ENCODE data around the gene ZNF574. TPM values are rescaled to one million over a fixed set of nuclear protein-coding genes. Genes with fewer than 3 reads are reported as not detected.
A peak's percentile ranks its signal among the peaks of the same experiment; 100 is the strongest.

Gene ZNF574
- total and polyA plus RNA-seq, 7 experiments from 2014 or later = 11.2 to 32.8 (median 20.9) TPM

DNA sequence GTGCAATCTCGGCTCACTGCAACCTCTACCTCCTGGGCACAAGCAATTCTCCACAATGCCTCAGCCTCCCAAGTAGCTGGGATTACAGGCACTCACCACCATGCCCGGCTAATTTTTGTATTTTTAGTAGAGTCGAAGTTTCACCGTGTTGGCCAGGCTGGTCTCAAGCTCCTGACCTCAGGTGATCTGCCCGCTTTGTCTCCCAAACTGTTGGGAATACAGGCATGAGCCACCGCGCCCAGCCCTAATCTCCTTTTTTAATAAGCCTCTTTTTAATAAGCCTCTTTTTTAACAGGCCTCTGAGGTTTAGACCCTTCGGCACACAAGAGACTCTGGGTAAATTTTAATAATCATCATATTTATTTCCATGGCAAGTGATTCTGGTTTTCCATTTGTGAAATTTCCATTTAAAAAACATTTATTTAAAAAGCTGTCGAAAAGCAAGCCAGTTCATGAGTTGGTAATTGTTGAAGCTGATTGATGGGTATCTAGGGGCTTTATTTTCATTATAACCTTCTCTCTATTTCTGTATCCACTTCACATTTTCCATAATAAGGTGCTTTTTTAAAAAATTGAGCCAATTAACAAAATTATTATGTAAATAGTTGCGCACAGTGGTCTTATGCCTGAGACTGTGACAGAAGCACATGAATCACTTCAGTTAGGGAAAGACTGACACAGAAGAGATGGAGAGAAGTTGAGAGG is 44.5 kb downstream of the ZNF574 start:
- Mint-ChIP-seq H3K9me3 (no peaks in the 10 kb centered on the region), H3K36me3 (peaks cover 3 to 43% (median 12%) of the 10 kb centered on the region in 5 donors), H3K27ac (peak overlapping the region; percentile 78 to 98 (median 93)), H3K27me3 (no peaks in the 10 kb centered on the region), H3K4me1 (peaks cover 24 to 59% (median 49%) of the 10 kb centered on the region in 7 donors), H3K4me3 (peak overlapping the region; percentile 4 to 90 (median 51))
- ChIA-PET POLR2A (interaction anchor here (0.6 to 1.3 kb wide), 5 partner anchors 15 to 138 kb away, joined by 3 to 4 read pairs (median 3); no protein-coding TSS in a partner anchor), CTCF (interaction anchor here (0.7 to 2.6 kb wide), 6 partner anchors 9 to 124 kb away, joined by 3 to 19 read pairs (median 4); no protein-coding TSS in a partner anchor)
- DNase-seq = no peak
- intact Hi-C loops (cut with micrococcal nuclease) = no loop called here
- ATAC-seq = no peak
- no peaks in the 10 kb centered on the region for H3K9me3 ChIP-seq (ENCODE audit: control insufficient read depth in 2 of 3, low read length in 3 of 3)
- H3K27me3 ChIP-seq (ENCODE audit: control insufficient read depth in 2 of 2, insufficient read depth in 2 of 2, low read length in 2 of 2) = no peaks in the 10 kb centered on the region
- H3K4me1 ChIP-seq (ENCODE audit: control insufficient read depth in 2 of 2, insufficient read depth in 2 of 2, low read length in 2 of 2) = peaks cover 31 to 44% of the 10 kb centered on the region in 2 donors
- peaks cover 0 to 22% (median 4%) of the 10 kb centered on the region in 3 experiments for H3K36me3 ChIP-seq (ENCODE audit: control insufficient read depth in 2 of 3, insufficient read depth in 3 of 3, low read length in 3 of 3)
- H3K4me3 ChIP-seq (ENCODE audit: low read length) = no peak overlapping the region
- peak overlapping the region; percentile 77 for H3K27ac ChIP-seq (ENCODE audit: low read depth, low read length)

DNA sequence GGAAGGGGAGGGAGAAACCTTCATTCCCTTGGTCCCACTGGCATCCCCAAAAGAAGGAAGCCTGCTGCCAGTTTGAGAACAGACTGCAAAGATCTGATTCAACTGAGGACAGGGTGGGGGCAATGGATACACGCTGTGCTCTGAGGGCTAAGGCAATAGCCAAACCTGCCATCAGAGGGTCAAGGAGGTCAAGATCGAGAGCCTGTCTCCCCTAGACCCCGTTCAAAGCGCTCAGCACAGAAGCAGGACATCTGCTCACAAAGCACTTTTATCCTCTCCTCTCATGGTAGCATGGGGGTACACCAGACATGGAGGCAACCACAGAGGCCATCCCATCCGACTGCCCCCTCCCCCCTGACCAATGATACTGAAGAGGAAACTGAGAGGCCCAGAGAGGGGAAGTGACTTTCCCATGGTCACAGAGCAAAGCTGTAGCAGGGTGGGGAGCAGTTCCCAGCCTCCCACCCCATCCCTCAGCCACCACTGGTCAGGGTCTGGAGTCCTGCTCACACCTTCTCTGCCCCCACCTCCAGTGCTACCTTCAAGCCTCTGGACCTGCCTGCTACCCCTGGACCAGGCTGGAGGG is 45.2 kb downstream of the ZNF574 start:
- CTCF ChIA-PET = interaction anchor here (2.6 kb wide), 1 partner anchor 12 kb away, joined by 19 read pairs; no protein-coding TSS in a partner anchor
- ATAC-seq (peak; percentile 37), DNase-seq (no peak)
- H3K27me3 ChIP-seq (ENCODE audit: control insufficient read depth in 2 of 2, insufficient read depth in 2 of 2, low read length in 2 of 2) = no peaks in the 10 kb centered on the region
- H3K4me1 Mint-ChIP-seq = peaks cover 30 to 65% (median 54%) of the 10 kb centered on the region in 7 donors
- intact Hi-C loops (cut with micrococcal nuclease) = loop anchor here (1.0 kb wide), 2 partner anchors 11 to 13 kb away; partner anchors contain the start of gene POU2F2 (in 1 of the 2)
- H3K4me3 Mint-ChIP-seq = peak overlapping the region; percentile 4 to 90 (median 69)
- H3K9me3 Mint-ChIP-seq = no peaks in the 10 kb centered on the region
- POLR2A ChIA-PET = interaction anchor here (0.7 to 1.3 kb wide), 4 partner anchors 8 to 1543 kb away, joined by 3 to 5 read pairs (median 4); partner anchors contain the start of gene ZNF526
- no peak overlapping the region for H3K4me3 ChIP-seq (ENCODE audit: low read length)
- peak overlapping the region; percentile 77 for H3K27ac ChIP-seq (ENCODE audit: low read depth, low read length)
- H3K27ac Mint-ChIP-seq = peak overlapping the region; percentile 78 to 98 (median 93)
- no peaks in the 10 kb centered on the region for H3K9me3 ChIP-seq (ENCODE audit: control insufficient read depth in 2 of 3, low read length in 3 of 3)
- peaks cover 0 to 15% (median 4%) of the 10 kb centered on the region in 3 experiments for H3K36me3 ChIP-seq (ENCODE audit: control insufficient read depth in 2 of 3, insufficient read depth in 3 of 3, low read length in 3 of 3)
- H3K36me3 Mint-ChIP-seq = peaks cover 0 to 36% (median 7%) of the 10 kb centered on the region in 5 donors
- H3K4me1 ChIP-seq (ENCODE audit: control insufficient read depth in 2 of 2, insufficient read depth in 2 of 2, low read length in 2 of 2) = peaks cover 31 to 44% of the 10 kb centered on the region in 2 donors
- no peaks in the 10 kb centered on the region for H3K27me3 Mint-ChIP-seq

DNA sequence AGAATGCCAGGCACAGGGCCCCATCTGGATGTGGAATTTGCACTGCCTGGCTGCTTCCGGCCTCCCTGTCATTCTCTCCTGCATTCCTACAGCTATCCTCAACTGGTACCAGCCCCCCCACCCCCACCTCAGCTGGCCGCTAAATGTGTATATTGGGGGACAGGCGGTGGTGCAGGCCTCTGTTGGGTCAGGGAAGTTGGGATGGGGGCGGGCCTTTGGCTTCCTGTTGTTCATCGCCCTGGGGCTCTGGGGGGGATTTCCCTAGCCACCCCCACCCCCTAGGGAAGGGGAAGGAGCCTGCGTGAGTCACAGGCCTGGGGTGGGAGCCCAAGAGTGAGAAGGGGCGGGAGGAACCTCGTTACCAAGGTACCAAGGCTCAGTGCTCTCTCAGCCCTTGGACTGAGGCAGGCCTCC is 45.7 kb downstream of the ZNF574 start:
- H3K27me3 ChIP-seq (ENCODE audit: control insufficient read depth in 2 of 2, insufficient read depth in 2 of 2, low read length in 2 of 2) = no peaks in the 10 kb centered on the region
- H3K36me3 ChIP-seq (ENCODE audit: control insufficient read depth in 2 of 3, insufficient read depth in 3 of 3, low read length in 3 of 3) = peaks cover 0 to 10% (median 0%) of the 10 kb centered on the region in 3 experiments
- H3K9me3 Mint-ChIP-seq = no peaks in the 10 kb centered on the region
- H3K4me1 ChIP-seq (ENCODE audit: control insufficient read depth in 2 of 2, insufficient read depth in 2 of 2, low read length in 2 of 2) = peaks cover 31 to 44% of the 10 kb centered on the region in 2 donors
- H3K4me1 Mint-ChIP-seq = peaks cover 30 to 70% (median 57%) of the 10 kb centered on the region in 7 donors
- CTCF ChIA-PET = interaction anchor here (4.2 kb wide), 1 partner anchor 13 kb away, joined by 29 read pairs; no protein-coding TSS in a partner anchor
- intact Hi-C loops (cut with micrococcal nuclease) = loop anchor here (1.0 kb wide), 2 partner anchors 11 to 13 kb away; partner anchors contain the start of gene POU2F2 (in 2 of the 2)
- H3K27ac ChIP-seq (ENCODE audit: low read depth, low read length) = peak overlapping the region; percentile 77
- peak; percentile 95 for ATAC-seq
- H3K36me3 Mint-ChIP-seq = peaks cover 0 to 31% (median 7%) of the 10 kb centered on the region in 5 donors
- H3K9me3 ChIP-seq (ENCODE audit: control insufficient read depth in 2 of 3, low read length in 3 of 3) = no peaks in the 10 kb centered on the region
- POLR2A ChIA-PET = interaction anchor here (0.7 to 1.3 kb wide), 4 partner anchors 9 to 1543 kb away, joined by 3 to 5 read pairs (median 4); partner anchors contain the start of gene ZNF526
- H3K27me3 Mint-ChIP-seq = no peaks in the 10 kb centered on the region
- H3K4me3 Mint-ChIP-seq = peak overlapping the region; percentile 43 to 90 (median 72)
- peak; percentile 15 to 83 (median 41) for DNase-seq
- peak overlapping the region; percentile 44 for H3K4me3 ChIP-seq (ENCODE audit: low read length)
- H3K27ac Mint-ChIP-seq = peak overlapping the region; percentile 78 to 98 (median 93)

DNA sequence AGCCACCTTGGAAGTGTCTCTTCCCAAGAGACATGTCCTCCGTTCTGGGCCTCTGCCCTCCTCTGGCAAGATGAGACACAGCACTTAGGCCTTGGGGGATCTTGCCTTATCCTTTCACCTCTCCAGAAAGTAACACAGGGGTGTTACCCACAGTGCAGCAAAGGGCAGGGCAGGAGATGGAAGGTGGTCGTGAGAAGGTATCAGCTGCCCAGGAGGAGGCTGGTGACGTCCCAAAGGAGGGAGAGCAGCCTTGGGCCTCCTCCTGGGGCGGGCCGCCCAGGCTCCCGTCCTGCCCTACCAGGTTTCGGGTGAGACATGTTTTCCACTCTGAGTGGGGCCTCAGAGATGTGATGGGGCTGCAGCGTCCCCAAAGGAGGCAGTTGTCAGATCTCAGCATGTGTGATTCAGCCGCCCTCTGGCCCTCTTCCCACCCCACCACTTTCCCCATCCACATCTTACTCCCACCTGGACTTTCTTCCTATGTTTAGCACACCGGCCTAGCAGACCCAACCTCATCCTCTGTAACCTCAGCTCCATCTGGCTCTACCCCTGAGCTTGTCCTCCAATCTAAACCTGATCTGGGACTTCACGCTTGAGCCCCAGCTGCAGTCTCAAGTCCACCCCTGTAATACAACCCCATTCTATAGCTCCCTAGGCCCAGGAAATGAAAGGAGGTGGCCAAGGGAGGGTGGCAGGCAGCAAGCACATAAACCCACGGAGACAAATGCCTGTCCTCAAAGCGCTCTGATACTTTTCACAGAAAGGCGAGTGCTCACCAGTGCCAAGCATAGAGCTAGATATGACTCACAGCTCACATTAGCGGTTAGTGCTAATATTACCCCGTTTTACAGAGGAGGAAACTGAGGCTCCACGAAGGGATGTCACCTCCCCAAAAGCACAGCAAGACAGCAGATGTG is 47.0 kb downstream of the ZNF574 start:
- peaks cover 33 to 76% (median 66%) of the 10 kb centered on the region in 7 donors for H3K4me1 Mint-ChIP-seq
- POLR2A ChIA-PET = interaction anchor here (0.6 to 1.8 kb wide), 6 partner anchors 9 to 169 kb away, joined by 3 to 14 read pairs (median 3); partner anchors contain the start of gene POU2F2
- CTCF ChIA-PET = interaction anchor here (0.7 to 4.2 kb wide), 6 partner anchors 8 to 318 kb away, joined by 3 to 29 read pairs (median 6); partner anchors contain the start of gene POU2F2

DNA sequence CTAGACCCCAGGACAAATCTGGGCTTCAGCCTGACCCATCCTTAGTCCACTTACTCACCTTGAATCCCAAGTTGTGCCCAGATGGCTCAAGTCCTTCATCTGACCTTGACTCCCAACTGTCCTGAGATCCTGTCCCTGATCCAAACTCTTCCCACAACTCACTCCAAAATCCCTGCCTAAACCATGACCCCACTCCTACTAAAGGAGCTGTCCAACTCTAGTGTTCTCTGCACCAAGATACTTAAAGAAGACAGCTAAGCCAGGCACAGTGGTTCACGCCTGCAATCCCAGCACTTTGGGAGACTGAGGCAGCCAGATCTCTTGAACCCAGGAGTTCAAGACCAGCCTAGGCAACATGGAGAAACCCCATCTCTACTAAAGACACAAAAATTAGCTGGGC is 47.8 kb downstream of the ZNF574 start:
- intact Hi-C loops (cut with micrococcal nuclease) = no loop called here
- peak overlapping the region; percentile 51 to 90 (median 76) for H3K4me3 Mint-ChIP-seq
- ChIA-PET CTCF (interaction anchor here (0.6 to 4.2 kb wide), 7 partner anchors 9 to 317 kb away, joined by 3 to 29 read pairs (median 6); partner anchors contain the start of gene POU2F2), POLR2A (interaction anchor here (1.0 to 1.8 kb wide), 5 partner anchors 8 to 156 kb away, joined by 3 to 14 read pairs (median 3); partner anchors contain the start of gene POU2F2)
- H3K36me3 ChIP-seq (ENCODE audit: control insufficient read depth in 2 of 3, insufficient read depth in 3 of 3, low read length in 3 of 3) = no peaks in the 10 kb centered on the region
- peak overlapping the region; percentile 77 for H3K27ac ChIP-seq (ENCODE audit: low read depth, low read length)
- peaks cover 31 to 44% of the 10 kb centered on the region in 2 donors for H3K4me1 ChIP-seq (ENCODE audit: control insufficient read depth in 2 of 2, insufficient read depth in 2 of 2, low read length in 2 of 2)
- H3K9me3 Mint-ChIP-seq = peaks cover 0 to 2% (median 0%) of the 10 kb centered on the region in 11 donors
- no peak overlapping the region for H3K4me3 ChIP-seq (ENCODE audit: low read length)
- H3K4me1 Mint-ChIP-seq = peaks cover 36 to 81% (median 67%) of the 10 kb centered on the region in 7 donors
- H3K36me3 Mint-ChIP-seq = peaks cover 0 to 28% (median 6%) of the 10 kb centered on the region in 5 donors
- H3K27me3 Mint-ChIP-seq = no peaks in the 10 kb centered on the region
- DNase-seq (no peak), ATAC-seq (no peak)
- no peaks in the 10 kb centered on the region for H3K27me3 ChIP-seq (ENCODE audit: control insufficient read depth in 2 of 2, insufficient read depth in 2 of 2, low read length in 2 of 2)
- H3K27ac Mint-ChIP-seq = peak overlapping the region; percentile 78 to 98 (median 93)
- no peaks in the 10 kb centered on the region for H3K9me3 ChIP-seq (ENCODE audit: control insufficient read depth in 2 of 3, low read length in 3 of 3)

More for the DNA sequence above, 47.0 kb downstream of the ZNF574 start:
- peak in 2 of 9 donors; percentile 31 to 83 for DNase-seq
- no peak for ATAC-seq
- Histone ChIP-seq H3K27me3 (ENCODE audit: control insufficient read depth in 2 of 2, insufficient read depth in 2 of 2, low read length in 2 of 2) (no peaks in the 10 kb centered on the region), H3K36me3 (ENCODE audit: control insufficient read depth in 2 of 3, insufficient read depth in 3 of 3, low read length in 3 of 3) (no peaks in the 10 kb centered on the region), H3K27ac (ENCODE audit: low read depth, low read length) (peak overlapping the region; percentile 77), H3K4me3 (ENCODE audit: low read length) (peak overlapping the region; percentile 44), H3K9me3 (ENCODE audit: control insufficient read depth in 2 of 3, low read length in 3 of 3) (no peaks in the 10 kb centered on the region), H3K4me1 (ENCODE audit: control insufficient read depth in 2 of 2, insufficient read depth in 2 of 2, low read length in 2 of 2) (peaks cover 31 to 44% of the 10 kb centered on the region in 2 donors)
- peaks cover 0 to 28% (median 7%) of the 10 kb centered on the region in 5 donors for H3K36me3 Mint-ChIP-seq
- intact Hi-C loops (cut with micrococcal nuclease) = loop anchor here in 1 of 2 donors (1.0 kb wide), 1 partner anchor 9 kb away; the partner anchor contains the start of gene POU2F2
- H3K27ac Mint-ChIP-seq = peak overlapping the region; percentile 78 to 98 (median 93)
- H3K9me3 Mint-ChIP-seq = peaks cover 0 to 2% (median 0%) of the 10 kb centered on the region in 11 donors
- no peaks in the 10 kb centered on the region for H3K27me3 Mint-ChIP-seq
- H3K4me3 Mint-ChIP-seq = peak overlapping the region; percentile 51 to 90 (median 76)

Data from naive thymus-derived CD4-positive, alpha-beta T cell (primary cell).